COLO668 (cell line): Measurements from ENCODE around the gene SCAMP4.
"Not testable (repeated sequence)": the region's sequence is repeated elsewhere in the genome, so short reads cannot be mapped to it uniquely, and the experiment has no call there.

ENCODE experiments used
- DNase-seq: peaks from one replicate; lab custom pipeline; 2025; ENCODE audit not compliant: unreplicated experiment; lab: John Stamatoyannopoulos, UW

SCAMP4 gene

GRCh38 chr19:1866693-1867348, 38.4 kb upstream of the SCAMP4 start:
- DNase-seq = no peak

- DNase-seq = no peak
These were observed 37.9 kb upstream of the SCAMP4 start for GRCh38 chr19:1867349-1867724.

DNA sequence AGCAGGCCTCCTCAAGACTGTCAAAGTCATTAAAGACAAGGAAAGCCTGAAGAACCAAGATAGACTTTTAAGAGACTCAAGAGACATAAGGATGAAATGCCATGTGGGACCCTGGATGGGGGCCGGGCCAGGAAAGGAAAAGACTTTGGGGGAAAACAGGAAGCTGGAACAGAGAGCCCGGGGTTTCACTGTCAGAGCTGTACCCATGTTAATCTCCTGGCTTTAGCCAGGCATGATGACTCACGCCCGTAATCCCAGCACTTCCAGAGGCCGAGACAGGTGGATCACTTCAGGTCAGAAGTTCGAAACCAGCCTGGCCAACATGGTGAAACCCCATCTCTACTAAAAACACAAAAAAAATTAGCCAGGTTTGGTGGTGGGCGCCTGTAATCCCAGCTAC, 36.2 kb upstream of the SCAMP4 start:
- DNase-seq = no peak

- DNase-seq = peak; percentile 72
These were observed 34.0 kb upstream of the SCAMP4 start for GRCh38 chr19:1871140-1871597.

GRCh38 chr19:1871630-1872029, 33.6 kb upstream of the SCAMP4 start:
- no peak for DNase-seq

- no peak for DNase-seq
These were observed 32.2 kb upstream of the SCAMP4 start for GRCh38 chr19:1872807-1873523.

DNA sequence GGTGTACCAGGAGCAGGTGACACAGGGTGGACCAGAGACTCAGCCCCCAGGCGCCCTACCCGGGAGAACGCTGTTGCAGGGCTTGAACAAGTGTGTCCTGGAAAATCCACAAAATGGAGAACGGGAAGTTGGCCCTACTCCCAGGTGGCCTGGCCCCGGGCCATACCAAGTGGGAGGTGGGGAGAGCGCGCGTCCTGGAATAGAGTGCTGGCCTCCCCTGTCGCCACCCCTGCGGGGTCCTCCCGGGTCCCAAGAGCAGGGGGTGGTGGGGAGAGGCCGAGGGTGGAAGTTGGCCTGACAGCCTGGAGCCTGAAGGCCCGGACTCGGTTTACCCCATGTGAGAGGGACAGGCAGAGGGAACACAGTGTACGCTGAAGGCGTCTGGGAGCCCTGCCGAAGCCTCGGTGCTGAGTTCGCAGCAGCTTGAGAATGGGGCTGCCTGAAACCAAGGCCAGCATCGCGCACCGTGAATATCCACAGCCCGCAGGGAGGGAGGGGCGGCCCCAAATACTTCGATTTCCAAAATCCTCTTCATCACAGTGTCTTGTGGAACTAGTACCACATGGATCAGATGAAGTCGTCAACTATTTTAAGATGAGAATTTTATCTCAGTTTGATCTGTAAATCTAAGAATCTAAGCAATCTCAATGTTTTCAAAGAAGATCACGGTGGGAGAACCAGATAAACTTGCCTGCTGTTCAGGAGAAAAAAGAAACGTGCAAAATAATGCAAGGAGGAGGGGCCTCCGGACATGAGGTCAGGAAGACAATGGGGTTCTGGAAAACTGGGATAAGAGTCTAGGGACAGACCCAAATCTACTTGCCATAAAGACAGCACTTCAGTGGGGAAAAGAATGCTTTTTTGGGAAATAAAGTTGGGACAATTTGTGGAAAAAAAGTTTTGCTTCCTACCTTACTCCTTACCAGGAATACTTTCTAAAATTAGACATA, 31.4 kb upstream of the SCAMP4 start:
- peak; percentile 80 for DNase-seq

- DNase-seq = peak; percentile 10
These were observed 30.5 kb upstream of the SCAMP4 start for GRCh38 chr19:1874554-1875185.

DNA sequence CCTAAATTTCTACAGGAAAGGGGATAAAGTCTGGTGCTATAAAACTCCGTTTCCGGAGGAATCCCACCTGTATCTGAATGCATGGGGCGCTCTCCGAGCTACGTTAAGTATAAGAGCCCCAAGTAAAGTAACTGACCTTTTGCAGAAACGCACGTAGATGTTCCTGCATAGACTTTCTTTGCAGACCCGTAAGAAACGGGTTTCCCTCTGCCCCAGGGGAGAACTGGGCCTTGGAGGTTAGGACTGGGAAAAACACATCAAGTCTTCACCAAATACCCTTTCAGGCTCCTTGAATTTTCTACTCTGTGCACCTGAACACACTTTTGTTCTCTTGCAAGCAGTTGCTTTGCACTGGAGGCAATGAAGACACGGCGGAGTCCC, 29.9 kb upstream of the SCAMP4 start:
- DNase-seq = not testable (repeated sequence)

DNA sequence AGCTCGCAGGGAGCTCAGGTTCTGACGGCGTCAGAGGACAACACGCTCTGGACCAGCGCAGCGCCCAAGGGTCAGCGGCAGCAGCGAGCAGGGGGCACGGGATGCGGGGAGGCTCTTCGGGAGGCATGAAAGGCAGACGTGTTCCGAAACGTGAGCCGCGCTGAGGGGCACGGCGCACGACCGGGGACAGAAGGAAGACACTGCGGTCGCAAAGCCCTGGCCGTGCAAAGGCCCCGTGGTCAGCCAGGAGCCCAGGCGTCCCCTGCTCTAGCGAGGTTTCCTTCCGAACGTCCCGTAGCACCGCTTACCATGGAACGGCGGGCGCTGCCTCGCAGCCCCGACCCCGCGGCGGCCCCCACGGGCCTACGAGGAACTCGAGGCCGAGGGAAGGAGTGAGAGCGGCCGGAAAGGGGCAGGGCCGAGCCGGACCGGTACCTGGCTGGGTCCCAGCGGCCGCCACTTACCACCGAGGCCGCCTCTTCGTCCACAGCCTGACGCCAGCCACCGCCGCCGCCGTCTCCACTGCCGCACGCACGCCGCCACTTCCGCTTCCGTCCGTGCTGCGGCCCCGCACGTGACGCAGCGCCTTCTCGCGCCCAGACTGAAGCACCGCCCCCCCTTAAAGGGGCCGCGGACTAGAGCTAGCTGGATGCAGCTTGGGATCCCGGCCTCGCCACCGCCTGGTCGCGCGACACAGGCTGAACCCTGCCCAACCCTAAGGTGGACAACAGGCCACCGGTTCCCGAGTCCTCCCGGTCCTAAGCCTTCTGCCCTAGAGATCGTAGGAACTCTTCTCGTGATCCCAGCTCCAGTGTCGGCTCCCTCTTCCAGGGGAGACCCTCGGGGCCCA, 29.3 kb upstream of the SCAMP4 start:
- peak; percentile 95 for DNase-seq

DNA sequence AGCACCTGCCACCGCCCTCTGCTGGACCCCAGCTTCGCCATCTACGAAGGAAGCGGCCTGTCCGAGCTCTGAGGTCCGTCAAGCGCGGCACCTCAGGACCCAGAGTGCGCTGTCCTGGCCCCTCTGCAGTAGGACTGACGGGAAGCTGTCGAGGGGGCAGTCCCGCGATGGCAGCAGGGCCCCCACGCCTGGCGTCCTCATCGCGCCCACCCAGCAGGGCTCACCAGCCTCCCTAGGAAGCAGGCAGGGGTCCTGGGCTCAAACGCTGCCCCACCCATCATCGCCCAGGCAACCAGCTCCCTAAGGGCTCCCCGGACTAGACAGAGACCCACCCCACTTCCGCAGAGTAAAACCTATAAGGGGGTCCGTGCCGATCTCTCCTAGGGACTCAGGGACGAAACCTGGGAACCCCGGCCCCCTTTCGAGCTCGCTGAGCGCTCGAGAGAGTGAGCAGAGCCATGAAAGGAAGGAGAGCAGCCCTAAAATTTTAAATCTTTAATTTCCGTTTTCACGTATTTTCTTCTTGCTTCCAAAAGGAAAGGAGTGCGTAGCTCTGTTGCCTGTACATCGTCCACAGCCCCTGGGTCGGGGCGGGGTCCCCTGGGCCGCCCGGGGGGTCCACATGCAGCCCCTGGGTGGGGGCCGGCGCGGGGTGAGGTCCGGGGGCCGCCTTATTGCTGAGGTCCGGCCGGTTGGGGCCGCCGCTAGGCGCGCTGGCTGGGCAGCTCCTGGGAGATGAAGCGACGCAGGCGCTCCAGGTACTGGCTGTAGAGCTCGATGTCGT, 28.5 kb upstream of the SCAMP4 start:
- DNase-seq = not testable (repeated sequence)

GRCh38 chr19:1877280-1877660, 27.9 kb upstream of the SCAMP4 start:
- DNase-seq = not testable (repeated sequence)

GRCh38 chr19:1878583-1878982, 26.6 kb upstream of the SCAMP4 start:
- not testable (repeated sequence) for DNase-seq

- DNase-seq = not testable (repeated sequence)
These were observed 25.2 kb upstream of the SCAMP4 start for GRCh38 chr19:1879982-1880381.

DNA sequence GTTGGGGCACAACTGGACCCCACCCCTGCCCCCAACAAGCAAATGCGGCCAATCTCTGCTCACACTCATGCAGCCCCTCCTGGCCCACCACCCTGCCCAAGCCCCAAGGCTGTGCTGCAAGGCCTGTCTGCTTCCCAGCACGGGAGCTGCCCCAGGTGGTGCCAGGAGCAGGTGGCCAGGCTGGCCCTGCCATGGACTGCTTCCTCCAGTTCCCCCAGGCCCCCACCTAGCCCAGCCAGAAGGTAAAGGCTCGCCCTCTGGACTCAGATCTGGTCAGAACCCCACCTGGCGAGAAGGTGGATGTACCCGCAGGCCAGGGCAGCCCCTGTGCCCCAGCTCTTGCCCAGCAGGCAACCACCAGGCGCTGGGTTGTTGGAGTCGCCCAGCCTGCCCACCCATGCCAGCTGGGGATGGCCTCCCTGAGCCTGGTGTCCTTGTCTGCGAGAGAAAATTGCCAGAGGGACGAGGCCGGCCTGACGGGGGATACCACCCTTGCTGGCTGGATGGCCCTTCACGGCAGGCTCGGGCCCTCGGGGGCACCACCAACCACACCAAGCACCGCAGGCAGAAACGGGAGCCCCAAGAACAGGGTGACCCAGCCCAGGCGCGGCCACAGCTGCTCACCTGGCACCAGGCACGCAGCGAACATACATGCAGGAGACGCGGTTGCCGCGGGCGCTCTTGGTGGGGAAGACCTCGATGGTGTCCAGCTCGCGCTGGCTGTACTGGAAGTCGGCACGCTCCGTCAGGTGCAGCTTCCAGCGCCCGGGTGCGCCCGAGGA, 24.4 kb upstream of the SCAMP4 start:
- no peak for DNase-seq

GRCh38 chr19:1881393-1882088, 23.7 kb upstream of the SCAMP4 start:
- not testable (repeated sequence) for DNase-seq

DNA sequence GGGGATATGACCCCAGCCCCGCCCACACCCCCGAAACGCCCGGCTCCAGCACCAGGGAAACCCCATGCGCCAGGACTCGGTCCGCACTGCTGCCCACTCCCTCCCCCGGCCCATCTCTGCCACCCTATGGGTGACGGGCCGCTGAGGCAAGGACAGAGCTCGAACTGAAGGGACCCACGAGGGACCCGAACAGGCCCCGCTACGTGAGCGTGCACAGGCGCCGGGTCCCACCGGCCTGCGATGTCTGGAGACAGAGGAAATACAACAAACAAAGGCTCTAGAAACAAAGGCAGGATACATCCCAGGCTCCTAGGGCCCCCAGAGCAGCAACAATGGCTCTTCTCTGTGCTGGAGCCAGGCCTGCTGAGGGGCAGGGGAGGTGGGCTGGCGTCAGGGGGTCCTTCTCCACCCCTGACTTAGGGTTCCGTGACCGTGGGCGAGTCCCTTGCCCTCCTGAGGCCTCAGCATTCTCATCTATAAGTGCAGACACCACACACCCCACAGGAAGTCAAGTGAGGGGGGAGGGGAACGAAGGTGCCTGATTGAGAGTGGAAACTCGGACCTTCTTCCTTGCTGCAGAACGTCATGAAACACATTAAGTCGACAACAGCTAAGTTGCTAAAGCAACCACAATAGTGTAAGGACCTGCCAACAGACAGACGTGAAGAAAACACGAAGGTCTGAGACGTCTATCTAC, 23.0 kb upstream of the SCAMP4 start:
- DNase-seq = no peak
